Retinal pigment epithelial cell (primary cell): ENCODE results near the gene HOXD4.

ENCODE experiments used
- DNase-seq: peaks from one replicate; pipeline ENCODE4 v3.0.0-alpha.2; 2010; ENCODE audit warnings: low read depth
- H3K4me3 ChIP-seq: 2 replicates; pipeline ENCODE4 v1.5.1; 2011; ENCODE audit warnings: mild to moderate bottlenecking, low read length, control low read depth, moderate library complexity
- CTCF ChIP-seq: conservative IDR thresholded peaks from 2 replicates; pipeline ENCODE4 v1.5.1; 2011; ENCODE audit warnings: low read depth, low read length, control low read depth, inconsistent platforms

Gene HOXD4

GRCh38 chr2:176122052-176122682, 29.2 kb upstream of the HOXD4 start:
- no peak for TF ChIP-seq CTCF
- H3K4me3 ChIP-seq: no peak overlapping the region
- DNase-seq: no peak

- DNase-seq: no peak
- no peak within 1 kb of the TSS for H3K4me3 ChIP-seq
- no peak for TF ChIP-seq CTCF
Measured at GRCh38 chr2:176122683-176123410, 28.5 kb upstream of the HOXD4 start, which contains the start of gene HOXD9. Gene HOXD9 (plus strand): TSS chr2:176122719. CDS start chr2:176122769, 50 bp downstream.

GRCh38 chr2:176123411-176124109, 27.8 kb upstream of the HOXD4 start:
- no peak for DNase-seq
- no peak for TF ChIP-seq CTCF
- H3K4me3 ChIP-seq: no peak overlapping the region

- TF ChIP-seq CTCF: no peak
- no peak for DNase-seq
- no peak overlapping the region for H3K4me3 ChIP-seq
Measured at GRCh38 chr2:176124110-176124946, 27.0 kb upstream of the HOXD4 start.

GRCh38 chr2:176124947-176125771, 26.2 kb upstream of the HOXD4 start:
- no peak for DNase-seq
- H3K4me3 ChIP-seq: no peak overlapping the region
- TF ChIP-seq CTCF: no peak

GRCh38 chr2:176125772-176126054, 25.6 kb upstream of the HOXD4 start:
- no peak for DNase-seq
- TF ChIP-seq CTCF: no peak
- H3K4me3 ChIP-seq: no peak overlapping the region
